Measurements from ENCODE around the gene CSMD2.

Gene CSMD2

GRCh38 chr1:34153246-34153645 is 11.8 kb downstream of the CSMD2 start:
- no peak for DNase-seq

- DNase-seq: no peak
These were observed 15.5 kb downstream of the CSMD2 start for GRCh38 chr1:34149501-34149900.

GRCh38 chr1:34147301-34147700 is 17.7 kb downstream of the CSMD2 start:
- DNase-seq: no peak

GRCh38 chr1:34144766-34145165 is 20.3 kb downstream of the CSMD2 start:
- DNase-seq: no peak

GRCh38 chr1:34143975-34144374 is 21.1 kb downstream of the CSMD2 start:
- DNase-seq: no peak

- no peak for DNase-seq
These were observed 24.9 kb downstream of the CSMD2 start for GRCh38 chr1:34140011-34140676.

GRCh38 chr1:34137411-34137810 is 27.6 kb downstream of the CSMD2 start:
- no peak for DNase-seq

- no peak for DNase-seq
These were observed 32.9 kb downstream of the CSMD2 start for GRCh38 chr1:34132161-34132420.

GRCh38 chr1:34131396-34132160 is 33.5 kb downstream of the CSMD2 start:
- DNase-seq: no peak

GRCh38 chr1:34130306-34130705 is 34.7 kb downstream of the CSMD2 start:
- DNase-seq: no peak

GRCh38 chr1:34129630-34130029 is 35.4 kb downstream of the CSMD2 start:
- no peak for DNase-seq

- DNase-seq: no peak
These were observed 36.7 kb downstream of the CSMD2 start for GRCh38 chr1:34128186-34128889.

GRCh38 chr1:34127006-34128000 is 37.7 kb downstream of the CSMD2 start:
- no peak for DNase-seq

- no peak for DNase-seq
These were observed 38.5 kb downstream of the CSMD2 start for GRCh38 chr1:34126486-34126885.

- no peak for DNase-seq
These were observed 39.2 kb downstream of the CSMD2 start for GRCh38 chr1:34125721-34126380.

- DNase-seq: no peak
These were observed 42.7 kb downstream of the CSMD2 start for GRCh38 chr1:34122080-34122932.

- no peak for DNase-seq
These were observed 49.8 kb downstream of the CSMD2 start for GRCh38 chr1:34115233-34115632.

- no peak for DNase-seq
These were observed 51.1 kb downstream of the CSMD2 start for GRCh38 chr1:34113887-34114286.

GRCh38 chr1:34113362-34113761 is 51.7 kb downstream of the CSMD2 start:
- no peak for DNase-seq

GRCh38 chr1:34108711-34109110 is 56.3 kb downstream of the CSMD2 start:
- DNase-seq: no peak

GRCh38 chr1:34108269-34108668 is 56.8 kb downstream of the CSMD2 start:
- no peak for DNase-seq
